Left renal pelvis (tissue), 4 donors: Measurements from ENCODE around the gene HSP90AB1. TPM values are rescaled to one million over a fixed set of nuclear protein-coding genes. Genes with fewer than 3 reads are reported as not detected.

ENCODE experiments used
- DNase-seq, 4 donors: peaks; one replicate each; pipeline ENCODE4 v3.0.0-alpha.2; 2013; ENCODE audit warnings: low read depth in 4 of 4, low spot score in 3 of 4
- polyA plus RNA-seq, 4 donors: library from polyadenylated mRNA; unstranded; fragments of 120-200 nt; gene quantifications; one replicate each; pipeline ENCODE4 v1.2.1, GENCODE V29; 2013; ENCODE audit not compliant: insufficient read length in 4 of 4

Gene HSP90AB1
- polyA plus RNA-seq, 4 donors: 1,104 to 1,369 (median 1,222) TPM

DNA sequence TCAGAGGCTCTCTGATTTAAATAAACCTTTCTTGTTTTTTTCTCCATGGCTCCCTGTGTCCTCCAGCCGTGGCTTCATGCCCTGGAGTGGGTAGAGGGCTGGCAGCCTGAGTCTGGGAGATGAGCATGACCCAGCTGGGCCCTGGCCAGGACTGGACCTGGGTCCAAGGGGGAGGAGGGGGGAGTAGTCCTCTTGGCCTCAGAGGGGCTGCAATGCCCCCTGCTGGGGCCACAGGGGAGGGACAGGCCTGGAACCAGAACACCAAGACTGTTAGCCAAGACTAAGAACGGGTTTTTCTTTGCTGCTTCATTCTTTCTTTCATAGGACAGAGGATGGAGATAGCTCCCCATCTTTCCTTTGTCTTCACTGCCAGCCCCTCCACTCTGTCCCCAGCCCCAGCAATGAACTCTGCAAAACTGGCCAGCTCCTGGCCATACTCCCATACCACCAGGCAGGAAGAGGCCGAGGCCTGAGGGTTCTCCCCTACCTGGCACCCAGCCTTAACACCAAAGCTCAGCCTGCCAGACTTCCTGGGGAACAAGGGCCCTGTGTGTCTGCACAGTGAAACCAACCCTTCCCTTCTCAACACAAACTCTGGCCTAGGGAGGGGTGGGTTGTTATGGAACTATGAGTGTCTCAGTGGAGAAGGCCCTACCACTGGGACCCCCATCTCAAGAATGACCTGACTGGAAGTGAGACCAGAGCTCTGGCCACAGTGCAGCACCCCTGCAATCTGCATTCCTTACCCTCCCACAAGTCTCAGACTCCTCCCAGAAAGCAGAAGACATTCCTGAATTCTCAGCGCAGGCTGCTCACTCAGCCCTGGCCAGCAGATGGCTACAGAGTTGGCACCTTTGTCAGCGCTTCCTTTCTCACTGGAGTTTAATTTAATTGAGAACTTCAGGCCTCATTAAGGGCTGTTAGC, 12.5 kb upstream of the HSP90AB1 start:
- no peak for DNase-seq

DNA sequence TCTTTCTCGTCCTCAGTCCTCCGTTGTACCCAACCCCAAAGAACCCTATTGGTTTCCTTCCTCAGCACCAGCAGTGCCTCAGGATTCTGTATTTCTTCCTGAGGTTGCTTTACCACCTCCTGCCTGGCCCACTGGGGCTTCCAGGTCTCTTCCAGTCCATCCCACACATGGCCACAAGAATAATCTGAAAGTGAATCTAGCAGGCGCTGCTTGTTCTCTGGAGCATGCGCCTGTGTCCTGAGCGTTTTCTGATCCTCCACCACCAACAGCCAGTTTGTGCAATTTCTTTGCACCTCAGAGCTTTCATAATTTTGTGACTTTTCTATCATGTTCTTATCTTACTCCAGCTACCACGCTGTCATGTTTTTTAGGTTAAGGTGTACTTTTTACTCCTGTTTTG, 11.6 kb upstream of the HSP90AB1 start:
- no peak for DNase-seq

DNA sequence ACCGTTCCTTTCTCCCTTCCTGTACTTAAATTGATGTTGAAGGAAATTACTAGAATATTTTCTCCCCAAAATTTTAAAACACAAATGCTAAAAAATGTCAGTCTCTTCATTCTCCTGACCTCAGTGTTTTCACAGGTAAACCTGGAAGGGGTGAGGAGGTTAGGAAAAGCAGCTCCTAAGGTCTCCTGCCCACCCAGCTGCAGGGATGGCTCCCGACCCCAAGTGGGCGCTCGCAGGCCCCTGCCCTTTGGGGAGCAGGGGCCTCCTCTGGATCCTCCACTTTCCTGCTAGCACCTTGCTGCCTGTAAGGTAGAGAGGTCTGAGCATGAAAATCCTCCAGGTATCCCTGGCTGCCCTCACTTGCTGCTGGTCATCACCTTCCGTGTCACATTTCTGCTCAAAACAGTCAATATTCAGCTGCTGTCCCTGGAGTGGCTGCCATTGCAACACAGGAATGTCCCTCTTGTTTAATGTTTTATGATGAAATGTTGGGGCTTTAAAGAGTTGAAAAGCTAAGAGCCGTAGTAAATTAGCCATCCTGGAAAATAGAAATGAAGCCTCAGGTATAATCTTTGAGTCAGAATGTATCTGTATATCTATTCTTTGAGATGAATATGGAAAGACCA, 10.9 kb upstream of the HSP90AB1 start:
- no peak for DNase-seq

DNA sequence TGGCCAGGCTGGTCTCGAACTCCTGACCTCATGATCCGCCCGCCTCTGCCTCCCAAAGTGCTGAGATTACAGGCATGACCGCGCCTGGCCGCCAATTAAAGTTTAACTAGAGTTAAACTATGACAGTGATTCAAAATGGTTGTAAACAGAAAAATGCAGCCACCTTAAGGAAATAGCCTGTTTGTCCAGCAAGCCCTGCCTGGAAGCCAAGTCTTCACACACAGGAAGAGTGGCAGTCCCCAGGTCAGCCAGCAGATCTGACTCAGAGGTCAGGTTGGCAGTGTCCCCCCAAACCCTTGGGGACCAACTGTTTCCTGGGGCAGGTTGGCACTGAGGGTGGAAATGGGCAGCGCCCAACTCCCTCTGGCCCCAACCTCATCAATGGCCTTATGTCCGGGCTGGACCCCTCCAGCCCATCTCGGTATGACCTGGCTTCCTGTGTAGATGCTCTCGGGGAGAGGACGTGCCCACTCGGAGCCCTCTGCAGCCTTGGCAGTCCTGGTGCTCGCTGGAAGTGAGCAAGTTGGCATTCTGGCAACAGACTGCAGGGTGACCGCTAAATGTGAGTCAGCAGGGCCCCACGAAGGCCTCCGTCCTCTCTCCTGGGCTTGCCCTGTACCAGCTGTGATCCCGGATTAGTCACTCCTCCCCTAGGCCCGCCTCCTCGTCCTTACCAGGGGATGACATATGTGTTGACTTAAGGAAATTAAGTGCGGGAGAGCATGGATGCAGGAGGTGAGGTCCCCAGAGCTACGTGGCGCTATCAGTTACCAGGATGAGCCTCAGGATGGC, 9.7 kb upstream of the HSP90AB1 start:
- DNase-seq: no peak

DNA sequence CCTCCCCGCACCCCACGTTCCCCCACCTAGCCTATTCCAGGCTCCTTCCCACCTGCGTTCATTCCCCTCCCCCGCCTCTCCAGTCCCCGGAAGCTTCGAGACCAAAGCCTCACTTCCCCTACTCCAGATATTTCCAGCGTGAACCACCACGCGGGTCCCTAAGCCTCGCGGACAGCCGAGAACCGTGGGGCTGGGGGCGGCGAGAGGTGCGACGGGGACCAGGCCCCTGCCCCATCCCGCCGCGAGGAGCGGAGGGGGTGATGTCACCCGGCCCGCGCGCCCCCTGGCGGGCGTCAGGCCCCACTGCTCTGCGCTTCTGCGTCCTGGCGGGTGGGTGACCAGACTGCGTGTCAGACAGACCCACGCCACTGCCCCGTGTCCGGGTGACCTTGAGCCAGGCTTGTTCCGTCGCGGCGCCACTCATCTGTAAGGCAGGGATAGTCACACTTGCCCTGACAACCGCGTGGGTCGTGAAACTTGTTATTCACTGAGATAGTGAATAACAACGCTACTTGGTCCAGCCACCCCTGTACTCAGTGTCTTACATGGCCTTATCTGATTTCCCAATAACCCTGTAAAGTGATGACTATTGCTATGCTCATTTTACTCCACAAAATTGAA, 9.0 kb upstream of the HSP90AB1 start:
- no peak for DNase-seq

DNA sequence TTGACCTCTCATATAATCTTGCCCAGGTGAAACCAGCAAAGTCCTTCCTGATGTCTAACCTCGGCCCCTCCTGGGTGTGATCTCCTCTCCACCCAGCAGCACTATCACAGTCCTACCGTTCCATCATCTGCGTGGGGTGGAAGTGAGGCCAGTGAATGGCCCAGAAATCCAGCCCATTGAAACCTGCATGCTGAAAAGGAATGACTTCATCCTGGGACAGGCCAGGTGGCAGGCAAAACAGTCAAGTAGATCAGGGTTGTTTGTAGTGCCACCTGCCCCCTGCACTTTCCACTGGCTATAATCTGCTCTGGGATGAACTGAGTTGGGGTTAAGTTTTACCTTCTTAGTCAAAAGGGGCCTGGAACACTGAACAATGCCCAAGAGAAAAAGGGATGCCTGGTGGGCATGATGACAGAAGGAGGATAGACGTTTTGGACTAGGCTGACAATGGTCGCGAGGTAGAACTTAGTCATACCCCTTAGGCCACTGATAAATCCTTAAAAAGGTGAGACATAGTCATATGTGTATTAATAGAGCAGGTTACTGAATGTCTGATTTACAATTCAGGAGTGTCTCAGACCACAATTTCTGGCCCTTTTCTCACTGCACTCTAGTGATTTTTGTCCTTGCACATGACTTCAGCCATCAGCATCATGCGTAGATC, 8.1 kb upstream of the HSP90AB1 start:
- no peak for DNase-seq

DNA sequence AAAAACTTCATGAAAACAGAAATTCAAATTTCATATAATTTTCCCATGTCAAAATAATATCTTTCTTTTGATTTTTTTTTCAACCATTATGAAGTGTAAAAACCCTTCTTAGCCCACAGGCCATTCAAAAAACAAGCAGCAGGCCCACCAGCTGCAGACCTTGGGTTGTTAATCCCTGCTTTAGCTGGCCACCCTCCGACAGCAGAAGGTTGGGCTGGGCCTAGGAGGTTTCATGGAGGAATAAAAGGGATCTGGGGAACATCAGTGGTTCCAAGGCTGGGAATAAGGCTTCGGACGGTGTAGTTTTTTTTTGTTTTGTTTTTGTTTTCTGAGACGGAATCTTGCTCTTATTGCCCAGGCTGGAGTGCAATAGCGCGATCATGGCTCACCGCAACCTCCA, 3.6 kb upstream of the HSP90AB1 start:
- DNase-seq: no peak

DNA sequence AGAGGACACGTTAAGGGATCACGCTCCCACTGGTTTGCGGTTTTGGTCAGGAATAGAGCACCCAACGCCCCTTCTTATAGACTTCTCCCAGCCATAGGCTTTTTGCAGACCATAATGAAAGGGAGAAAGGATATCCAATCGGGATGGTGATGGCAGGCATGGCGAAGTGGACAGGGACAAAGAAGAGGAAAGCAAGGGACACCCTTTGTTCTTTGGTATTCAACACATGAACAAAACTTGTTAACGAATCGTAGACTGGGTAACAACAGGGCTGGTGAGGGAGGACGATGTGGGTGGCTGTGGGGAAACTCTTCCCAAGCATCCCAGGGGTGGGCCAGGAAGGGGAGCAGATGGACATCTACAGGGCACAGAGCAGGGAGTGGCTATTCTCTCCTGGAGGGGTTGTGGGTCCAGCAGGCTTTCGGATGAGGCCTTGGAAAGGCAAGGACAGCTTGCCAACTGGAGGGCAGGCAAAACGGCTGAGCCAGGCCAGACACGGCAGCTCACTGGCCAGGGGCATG, 1.4 kb upstream of the HSP90AB1 start:
- DNase-seq: no peak

DNA sequence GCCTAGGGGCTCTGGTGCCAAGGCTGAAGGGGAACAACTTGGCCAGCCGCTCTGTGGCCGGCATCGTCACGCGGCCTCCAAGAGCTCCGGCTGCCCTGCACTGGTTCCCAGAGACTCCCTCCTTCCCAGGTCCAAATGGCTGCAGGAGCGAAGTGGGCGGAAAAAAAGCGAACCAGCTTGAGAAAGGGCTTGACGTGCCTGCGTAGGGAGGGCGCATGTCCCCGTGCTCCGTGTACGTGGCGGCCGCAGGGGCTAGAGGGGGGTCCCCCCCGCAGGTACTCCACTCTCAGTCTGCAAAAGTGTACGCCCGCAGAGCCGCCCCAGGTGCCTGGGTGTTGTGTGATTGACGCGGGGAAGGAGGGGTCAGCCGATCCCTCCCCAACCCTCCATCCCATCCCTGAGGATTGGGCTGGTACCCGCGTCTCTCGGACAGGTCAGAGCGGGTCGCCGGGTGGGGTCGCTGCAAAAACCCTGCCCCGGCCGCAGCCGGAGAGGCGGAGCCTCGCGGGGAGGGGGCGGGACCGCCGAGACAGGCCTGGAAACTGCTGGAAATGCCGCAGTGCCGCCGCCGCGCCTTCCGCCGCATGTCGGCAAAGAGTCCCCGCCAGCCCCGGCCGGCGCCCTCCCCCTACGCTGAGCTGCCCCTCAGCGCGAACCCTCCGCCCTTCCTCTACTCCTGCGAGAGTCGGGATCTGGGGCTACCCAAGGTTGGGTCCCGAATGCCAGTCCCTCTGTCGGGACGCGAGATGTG, 814 bp upstream of the HSP90AB1 start:
- DNase-seq: no peak

DNA sequence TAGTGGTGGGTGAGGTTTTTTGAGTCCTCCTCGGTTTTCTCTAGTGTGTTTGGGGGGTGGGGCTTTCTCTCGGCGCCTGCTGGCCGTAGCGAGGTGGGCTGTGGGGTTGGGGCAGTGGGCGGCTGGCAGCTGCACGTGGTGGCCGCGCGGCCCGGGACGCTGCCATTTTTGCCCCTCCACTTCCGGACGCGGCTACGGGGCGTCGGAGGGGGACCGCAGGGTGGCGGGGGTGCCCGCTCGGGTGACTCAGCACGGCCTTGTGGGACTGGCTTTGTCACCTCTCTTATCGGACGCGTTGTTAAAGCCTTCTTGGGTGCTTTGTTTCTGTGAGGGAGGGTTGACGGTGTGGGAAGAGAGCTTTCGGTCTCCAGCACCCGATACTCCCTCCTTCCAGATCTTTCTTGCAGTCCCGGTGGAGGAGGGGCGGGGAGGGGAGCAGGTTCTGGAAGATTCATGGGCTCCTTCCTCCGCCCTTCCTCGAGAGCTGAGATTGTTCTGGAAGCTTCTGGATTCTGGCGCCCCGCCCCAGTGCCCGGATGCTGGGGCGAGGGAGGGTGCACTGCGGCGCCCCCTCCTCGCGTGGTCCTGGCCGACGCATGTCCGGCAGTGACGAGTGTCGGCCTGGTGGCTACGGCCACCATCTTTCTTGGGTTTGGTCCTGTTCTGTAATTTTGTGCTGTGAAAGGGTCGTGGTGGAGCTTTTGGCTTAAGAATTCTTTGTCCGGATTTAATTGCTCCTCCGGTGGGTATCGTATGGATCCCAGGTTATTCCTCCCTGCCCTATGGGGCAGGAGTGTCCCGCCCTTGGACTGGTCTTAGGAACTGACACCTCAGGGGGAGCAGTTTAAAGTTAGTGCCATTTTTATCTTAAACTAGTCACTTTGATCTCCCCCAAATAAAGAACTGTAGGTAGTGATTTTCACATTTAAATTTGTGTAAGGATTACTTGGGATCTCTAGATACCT, 719 bp downstream of the HSP90AB1 start:
- DNase-seq: no peak

DNA sequence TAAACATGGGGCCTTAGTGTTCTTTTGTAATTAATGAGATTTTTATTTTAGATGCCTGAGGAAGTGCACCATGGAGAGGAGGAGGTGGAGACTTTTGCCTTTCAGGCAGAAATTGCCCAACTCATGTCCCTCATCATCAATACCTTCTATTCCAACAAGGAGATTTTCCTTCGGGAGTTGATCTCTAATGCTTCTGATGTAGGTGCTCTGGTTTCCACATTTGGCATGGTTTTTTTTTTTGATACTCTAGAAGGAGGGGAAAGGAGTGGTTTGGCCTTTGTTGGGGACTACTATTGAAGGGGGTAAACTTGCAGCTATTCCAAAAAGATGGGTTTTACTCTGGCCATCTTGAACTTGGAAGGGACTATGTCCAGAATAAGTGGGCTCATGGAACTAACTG, 1.7 kb downstream of the HSP90AB1 start:
- DNase-seq: no peak

DNA sequence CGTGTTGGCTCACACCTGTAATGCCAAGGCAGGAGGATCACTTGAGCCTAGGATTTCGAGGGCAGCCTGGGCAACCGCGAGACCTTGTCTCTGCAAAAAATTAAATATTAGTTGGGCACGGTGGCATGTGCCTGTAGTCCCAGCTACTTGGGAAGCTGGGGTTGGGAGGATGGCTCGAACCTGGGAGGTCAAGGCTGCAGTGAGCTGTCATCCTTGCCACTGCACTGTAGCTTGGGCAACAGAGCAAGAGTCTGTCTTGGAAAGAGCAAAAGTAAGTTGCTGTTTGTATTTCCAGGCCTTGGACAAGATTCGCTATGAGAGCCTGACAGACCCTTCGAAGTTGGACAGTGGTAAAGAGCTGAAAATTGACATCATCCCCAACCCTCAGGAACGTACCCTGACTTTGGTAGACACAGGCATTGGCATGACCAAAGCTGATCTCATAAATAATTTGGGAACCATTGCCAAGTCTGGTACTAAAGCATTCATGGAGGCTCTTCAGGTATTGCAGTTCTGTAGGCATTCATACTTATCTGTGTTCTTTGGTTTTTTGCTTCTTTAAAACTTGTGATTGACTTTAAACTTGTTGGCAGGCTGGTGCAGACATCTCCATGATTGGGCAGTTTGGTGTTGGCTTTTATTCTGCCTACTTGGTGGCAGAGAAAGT, 2.3 kb downstream of the HSP90AB1 start:
- DNase-seq: no peak

DNA sequence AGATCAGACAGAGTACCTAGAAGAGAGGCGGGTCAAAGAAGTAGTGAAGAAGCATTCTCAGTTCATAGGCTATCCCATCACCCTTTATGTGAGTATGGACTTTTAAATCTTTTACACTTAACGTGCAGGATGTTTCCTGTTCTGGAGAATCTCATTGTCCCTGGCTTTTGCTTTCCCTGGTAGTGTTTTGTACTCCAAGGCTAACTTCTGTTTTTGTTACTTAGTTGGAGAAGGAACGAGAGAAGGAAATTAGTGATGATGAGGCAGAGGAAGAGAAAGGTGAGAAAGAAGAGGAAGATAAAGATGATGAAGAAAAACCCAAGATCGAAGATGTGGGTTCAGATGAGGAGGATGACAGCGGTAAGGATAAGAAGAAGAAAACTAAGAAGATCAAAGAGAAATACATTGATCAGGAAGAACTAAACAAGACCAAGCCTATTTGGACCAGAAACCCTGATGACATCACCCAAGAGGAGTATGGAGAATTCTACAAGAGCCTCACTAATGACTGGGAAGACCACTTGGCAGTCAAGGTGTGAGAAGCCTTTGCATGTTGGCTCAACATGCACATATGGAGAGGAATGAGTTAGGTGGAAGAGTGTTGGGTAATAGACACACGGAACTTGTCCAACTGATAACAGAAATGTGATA, 3.3 kb downstream of the HSP90AB1 start:
- no peak for DNase-seq

DNA sequence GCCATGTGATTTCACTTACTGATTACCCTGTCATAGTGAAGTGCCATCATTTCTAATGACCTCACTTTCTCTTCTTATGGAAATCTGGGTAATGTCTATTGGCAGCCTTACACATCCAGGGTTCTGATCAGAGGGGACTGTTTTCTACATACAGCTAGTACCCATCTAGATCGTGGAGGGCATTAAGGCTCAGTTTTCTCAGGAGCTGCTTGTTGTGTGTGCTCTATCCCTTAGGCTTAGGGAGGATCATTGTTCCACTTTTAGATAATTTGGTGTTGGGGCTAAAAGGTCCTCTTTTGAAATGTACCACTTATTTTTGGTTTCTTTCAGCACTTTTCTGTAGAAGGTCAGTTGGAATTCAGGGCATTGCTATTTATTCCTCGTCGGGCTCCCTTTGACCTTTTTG, 3.8 kb downstream of the HSP90AB1 start:
- no peak for DNase-seq

DNA sequence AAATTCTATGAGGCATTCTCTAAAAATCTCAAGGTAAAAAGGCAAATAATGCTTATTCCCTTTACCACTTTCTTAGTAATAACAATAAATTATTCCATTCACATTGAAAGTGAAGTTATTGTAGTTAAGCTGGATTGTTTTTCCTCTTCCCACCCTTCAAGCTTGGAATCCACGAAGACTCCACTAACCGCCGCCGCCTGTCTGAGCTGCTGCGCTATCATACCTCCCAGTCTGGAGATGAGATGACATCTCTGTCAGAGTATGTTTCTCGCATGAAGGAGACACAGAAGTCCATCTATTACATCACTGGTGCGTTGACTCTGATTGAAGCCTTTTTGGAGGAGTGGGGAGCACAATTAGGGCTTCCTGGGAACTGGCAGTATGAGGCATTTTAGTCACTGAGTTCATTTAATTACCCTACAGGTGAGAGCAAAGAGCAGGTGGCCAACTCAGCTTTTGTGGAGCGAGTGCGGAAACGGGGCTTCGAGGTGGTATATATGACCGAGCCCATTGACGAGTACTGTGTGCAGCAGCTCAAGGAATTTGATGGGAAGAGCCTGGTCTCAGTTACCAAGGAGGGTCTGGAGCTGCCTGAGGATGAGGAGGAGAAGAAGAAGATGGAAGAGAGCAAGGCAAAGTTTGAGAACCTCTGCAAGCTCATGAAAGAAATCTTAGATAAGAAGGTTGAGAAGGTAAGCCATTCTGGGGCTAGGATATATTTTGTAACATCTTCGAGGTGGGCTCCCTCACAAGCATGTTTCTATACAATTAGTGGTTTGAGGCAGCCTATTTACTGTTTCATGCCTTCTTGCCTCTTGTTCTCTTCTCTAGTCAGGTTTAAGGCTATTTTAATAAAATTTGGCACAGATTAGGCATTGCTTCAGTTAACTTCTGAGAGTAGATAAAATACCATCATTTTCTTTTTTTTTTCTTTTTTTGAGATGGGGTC, 4.9 kb downstream of the HSP90AB1 start:
- no peak for DNase-seq
